HepG2 (cell line): ENCODE measurements around the gene TFAP2A. TPM values are rescaled to one million over a fixed set of nuclear protein-coding genes. Genes with fewer than 3 reads are reported as not detected.

Source experiments
- ATAC-seq: fragments of 200-7000 bp; cut with Tn5 transposase; 3 replicates; pipeline ENCODE4 v1.9.1; 2020; ENCODE audit warnings: mild to moderate bottlenecking, moderate library complexity
- BruUV-seq: library from RNA; stranded (reverse); fragments of 400-500 nt; replicated peaks from 2 replicates; lab custom pipeline; 2021; lab: Mats Ljungman, UMichigan
- CTCF ChIA-PET: fragments of 300-600 bp; formaldehyde crosslinking; extraction: SDS; loops from one replicate; lab custom pipeline; 2021; ENCODE audit warnings: low total read pairs, inconsistent platforms, low intra/inter-chr PET ratio; lab: Yijun Ruan, JAX
- POLR2A ChIA-PET: fragments of 350-600 bp; sonication (Branson Sonifier 250); formaldehyde crosslinking; loops from one replicate; lab custom pipeline; 2020; ENCODE audit warnings: antibody characterized with exemption, inconsistent platforms; lab: Yijun Ruan, JAX
- DNase-seq: peaks from one replicate; pipeline ENCODE4 v3.0.0-alpha.2; 2015; ENCODE audit warnings: low spot score
- FAIRE-seq: peaks from 3 replicates; lab custom pipeline; 2011; peaks lifted over from hg19 to GRCh38; lab: Jason Lieb, UNC
- H2AFZ ChIP-seq: one replicate; pipeline ENCODE4 v1.6.1; 2011; ENCODE audit warnings: low read length, inconsistent platforms
- H3K27ac ChIP-seq: fragments of 300-600 bp; 3 replicates; pipeline ENCODE4 v1.8.0; 2011; ENCODE audit warnings: mixed run types, mild to moderate bottlenecking, mixed read lengths, low read length, inconsistent platforms; ENCODE audit not compliant: insufficient read depth; ENCODE audit errors: extremely low read length
- H3K27me3 ChIP-seq, 2 experiments: fragments of 200-600 bp in 1 of 2; 2 replicates in 1 of 2; 3 replicates in 1 of 2; pipeline versions ENCODE4 v1.6.0 to v1.8.0; 2011; ENCODE audit warnings: low read length in 2 of 2, mild to moderate bottlenecking in 2 of 2, moderate library complexity in 2 of 2, inconsistent platforms in 1 of 2; ENCODE audit not compliant: insufficient read depth in 2 of 2, control insufficient read depth in 1 of 2
- H3K36me3 ChIP-seq, 2 experiments: fragments of 200-600 bp in 1 of 2; replicated peaks in 1 of 2; 2 replicates in 1 of 2; 3 replicates in 1 of 2; pipeline versions ENCODE4 v1.5.1 to v1.8.0; 2011; ENCODE audit warnings: low read length in 2 of 2, inconsistent platforms in 1 of 2; ENCODE audit not compliant: insufficient read depth in 2 of 2, control insufficient read depth in 1 of 2
- H3K4me1 ChIP-seq: 2 replicates; pipeline ENCODE4 v1.5.1; 2012; ENCODE audit warnings: low read length, inconsistent platforms; ENCODE audit not compliant: insufficient read depth
- H3K4me2 ChIP-seq: 2 replicates; pipeline ENCODE4 v1.6.0; 2011; ENCODE audit warnings: low read depth, low read length, inconsistent platforms
- H3K4me3 ChIP-seq, 3 experiments: fragments of 200-600 bp in 1 of 3; sonication (generic), shearing (Covaris generic) in 1 of 3; replicated peaks in 1 of 3; 2 replicates each; pipeline ENCODE4 v1.5.1; 2011 to 2016; ENCODE audit warnings: low read length in 3 of 3, inconsistent platforms in 2 of 3, low read depth in 2 of 3, mild to moderate bottlenecking in 2 of 3, control low read depth in 1 of 3, mixed read lengths in 1 of 3; ENCODE audit not compliant: insufficient read depth in 1 of 3
- H3K79me2 ChIP-seq: one replicate; pipeline ENCODE4 v1.6.1; 2011; ENCODE audit warnings: low read length, inconsistent platforms; ENCODE audit not compliant: insufficient read depth
- H3K9ac ChIP-seq: 2 replicates; pipeline ENCODE4 v1.6.0; 2011; ENCODE audit warnings: mild to moderate bottlenecking, low read depth, low read length, inconsistent platforms; ENCODE audit not compliant: insufficient read depth
- H3K9me3 ChIP-seq: 2 replicates; pipeline ENCODE4 v1.5.1; 2012; ENCODE audit warnings: mild to moderate bottlenecking, low read length
- H4K20me1 ChIP-seq: 2 replicates; pipeline ENCODE4 v1.6.0; 2011; ENCODE audit warnings: inconsistent platforms, mild to moderate bottlenecking, low read length, moderate library complexity; ENCODE audit not compliant: insufficient read depth
- ARHGAP35 ChIP-seq: sonication (generic); formaldehyde crosslinking; IDR thresholded peaks from 2 replicates; pipeline ENCODE4 v1.9.0; 2022; ENCODE audit warnings: mild to moderate bottlenecking, inconsistent platforms, moderate library complexity, missing genetic modification reagents, borderline replicate concordance
- FOSL1 ChIP-seq: sonication (generic); formaldehyde crosslinking; IDR thresholded peaks from 2 replicates; pipeline ENCODE4 v1.9.0; 2021; ENCODE audit warnings: missing genetic modification reagents, borderline replicate concordance
- FOXO1 ChIP-seq: sonication (generic); formaldehyde crosslinking; IDR thresholded peaks from 2 replicates; pipeline ENCODE4 v1.4.0; 2020; ENCODE audit warnings: missing genetic modification reagents
- MED1 ChIP-seq: sonication (generic); formaldehyde crosslinking; IDR thresholded peaks from 2 replicates; pipeline ENCODE4 v1.4.0; 2020; ENCODE audit warnings: missing genetic modification reagents
- MXD4 ChIP-seq: IDR thresholded peaks from 2 replicates; pipeline ENCODE4 v1.6.1; 2016; ENCODE audit warnings: mild to moderate bottlenecking, missing biosample characterization, missing genetic modification reagents
- PCBP2 ChIP-seq: fragments of 200-400 bp; formaldehyde crosslinking; optimal IDR thresholded peaks from 2 replicates; pipeline ENCODE3; 2018; ENCODE audit warnings: low read length, low read depth; ENCODE audit not compliant: poor library complexity, severe bottlenecking
- ZMYM3 ChIP-seq: sonication (generic); formaldehyde crosslinking; IDR thresholded peaks from 2 replicates; pipeline ENCODE4 v1.5.1; 2020; ENCODE audit warnings: mild to moderate bottlenecking, missing genetic modification reagents
- ZNF10 ChIP-seq: sonication (generic); formaldehyde crosslinking; IDR thresholded peaks from 2 replicates; pipeline ENCODE4 v1.4.0; 2020; ENCODE audit warnings: mild to moderate bottlenecking, low read depth, missing genetic modification reagents, borderline replicate concordance
- ZNF576 ChIP-seq: sonication (generic); formaldehyde crosslinking; IDR thresholded peaks from 2 replicates; pipeline ENCODE4 v1.4.0; 2020; ENCODE audit warnings: mild to moderate bottlenecking, missing genetic modification reagents
- ZNF605 ChIP-seq: sonication (generic); formaldehyde crosslinking; IDR thresholded peaks from 2 replicates; pipeline ENCODE4 v1.8.0; 2022; ENCODE audit warnings: mild to moderate bottlenecking, missing genetic modification reagents
- WGBS: methylation state at CpG from one replicate; pipeline ENCODE4 v1.1.6; 2017; ENCODE audit warnings: low lambda C conversion rate; 5-methylcytosine and 5-hydroxymethylcytosine counted together
- in situ Hi-C: cut with HindIII; loops from 2 replicates; pipeline ENCODE4 v1.10.0; 2017; ENCODE audit warnings: low pct_unique_long_range_greater_than_20kb; ENCODE audit not compliant: extremely low pct_ligation_motif_present
- intact Hi-C: fragments of 100-400 bp; cut with micrococcal nuclease; formaldehyde crosslinking; loops from one replicate; pipeline ENCODE4 v1.10.0; 2022; ENCODE audit not compliant: unreplicated experiment
- polyA plus RNA-seq, 8 experiments: library from polyadenylated mRNA; depleted of rRNA in 3 of 8; stranded (reverse) in 7 of 8; unstranded in 1 of 8; fragments of >200 nt; fragmentation: Illumina TruSeq in 4 of 8; extraction: Trizol in 4 of 8; gene quantifications; 2 replicates each; pipeline versions ENCODE4 v1.2.1 to v1.2.3, GENCODE V29; 2011 to 2016; ENCODE audit warnings: low read depth in 4 of 8, missing spikeins in 1 of 8, mixed read lengths in 1 of 8; ENCODE audit not compliant: insufficient read depth in 1 of 8
- total RNA-seq, 5 experiments: library from RNA; depleted of rRNA; stranded (reverse); fragments of >200 nt; fragmentation: Illumina TruSeq; extraction: Trizol; gene quantifications; 2 replicates each; pipeline ENCODE4 v1.2.3, GENCODE V29; 2016; ENCODE audit warnings: low read depth in 1 of 5
- TF ChIP-seq, protein P1 (sequence below): sonication (generic); formaldehyde crosslinking; IDR thresholded peaks from 2 replicates; pipeline ENCODE4 v1.4.0; 2020; ENCODE audit warnings: mild to moderate bottlenecking, missing genetic modification reagents

TFAP2A gene
- total and polyA plus RNA-seq, 2 of the 13 experiments (the other 11 are each of a cell fraction or from before 2014, with no cell fraction given), result not detected

GRCh38 chr6:10463040-10463439 lies 48.2 kb upstream of the TFAP2A start (continued):
- TF ChIP-seq, protein P1, sequence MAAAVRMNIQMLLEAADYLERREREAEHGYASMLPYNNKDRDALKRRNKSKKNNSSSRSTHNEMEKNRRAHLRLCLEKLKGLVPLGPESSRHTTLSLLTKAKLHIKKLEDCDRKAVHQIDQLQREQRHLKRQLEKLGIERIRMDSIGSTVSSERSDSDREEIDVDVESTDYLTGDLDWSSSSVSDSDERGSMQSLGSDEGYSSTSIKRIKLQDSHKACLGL (CRISPR knock-in tag), result no peak
- TF ChIP-seq FOSL1 (CRISPR knock-in tag), result no peak
- no peak for TF ChIP-seq MXD4
- no peak for TF ChIP-seq MED1
- TF ChIP-seq, all 625 proteins: peak for 0

GRCh38 chr6:10461850-10462249 lies 47.0 kb upstream of the TFAP2A start:
- H3K4me1 ChIP-seq, result no peaks in the 10 kb centered on the region
- no peak for DNase-seq
- no peaks in the 10 kb centered on the region for H3K36me3 ChIP-seq
- BruUV-seq, result no TSS peak
- WGBS, result 18% methylated on average over 1 of the region's 1 CpG
- no peaks in the 10 kb centered on the region for H4K20me1 ChIP-seq
- no peak overlapping the region for H3K27ac ChIP-seq
- H3K4me2 ChIP-seq, result no peak overlapping the region
- no peak overlapping the region for H3K9ac ChIP-seq
- no peaks in the 10 kb centered on the region for H3K79me2 ChIP-seq
- intact Hi-C loops, result no loop called here
- POLR2A ChIA-PET, result no interaction called here
- H3K4me3 ChIP-seq, result no peak overlapping the region
- CTCF ChIA-PET, result no interaction called here
- no peak for FAIRE-seq
- no peaks in the 10 kb centered on the region for H3K9me3 ChIP-seq
- no peak for TF ChIP-seq ZNF576
- no peak for TF ChIP-seq ARHGAP35 (CRISPR knock-in tag)
- no peak for TF ChIP-seq FOXO1
- TF ChIP-seq ZNF10, result no peak
- peak; percentile 82 for TF ChIP-seq PCBP2
- TF ChIP-seq ZNF605 (CRISPR knock-in tag), result no peak
- TF ChIP-seq ZMYM3 (CRISPR knock-in tag), result no peak
- TF ChIP-seq, all 625 proteins: peak for 1
- no peak overlapping the region for H2AFZ ChIP-seq
- no peak for ATAC-seq
- peaks cover 0 to 19% of the 10 kb centered on the region in 2 experiments; a peak in 2 of 5 replicates for H3K27me3 ChIP-seq
- in situ Hi-C loops, result no loop called here
